NCI-H82 (cell line): Measurements from ENCODE around the gene ARL2.
"Not testable (repeated sequence)": the region's sequence is repeated elsewhere in the genome, so short reads cannot be mapped to it uniquely, and the experiment has no call there.

Experiments
- DNase-seq: peaks from one replicate; lab custom pipeline; 2025; lab: John Stamatoyannopoulos, UW

The ARL2 gene

DNA sequence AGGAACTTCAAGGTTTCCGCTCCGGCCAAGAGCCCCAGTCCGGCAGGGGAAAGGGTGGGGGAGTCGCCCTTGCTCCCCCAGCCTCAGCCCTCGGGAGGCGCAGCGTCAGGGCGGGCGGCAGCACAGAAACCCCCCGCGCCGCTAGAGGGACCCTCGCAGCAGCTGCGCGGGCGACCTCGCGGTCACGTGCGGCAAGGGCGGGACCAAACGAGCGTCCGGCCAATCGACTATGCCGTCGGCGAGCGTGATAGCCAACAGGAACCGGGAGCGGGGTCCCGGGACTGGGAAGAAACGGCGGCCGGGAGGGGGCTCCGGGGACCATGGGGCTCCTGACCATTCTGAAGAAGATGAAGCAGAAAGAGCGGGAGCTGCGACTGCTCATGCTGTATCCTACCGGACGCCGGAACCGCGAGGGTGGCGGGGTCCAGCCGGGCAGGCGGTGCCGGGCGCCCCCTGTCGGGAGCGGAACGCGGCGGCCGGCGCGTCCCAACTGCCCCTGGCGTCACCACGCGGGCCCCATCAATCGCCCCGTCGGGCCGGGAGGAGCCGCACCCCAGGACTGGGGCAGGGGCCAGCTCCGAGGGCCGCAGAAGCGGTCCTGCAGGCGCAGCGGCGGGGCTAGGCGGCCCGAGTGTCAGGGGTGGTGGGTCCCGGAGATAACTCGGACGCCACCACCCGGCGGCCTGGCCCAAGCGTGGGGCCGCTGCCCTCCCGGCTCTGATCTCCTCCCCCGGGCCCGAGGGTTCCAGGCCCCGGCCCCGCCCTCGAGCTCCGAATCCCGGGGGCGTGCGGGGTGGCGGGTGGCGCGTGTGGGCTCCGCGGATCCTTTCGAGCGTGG lies at the start of gene ARL2:
ARL2 (plus strand) TSS at position 273 of the 838 bp plus-strand sequence; CDS start at position 321, 48 bp downstream.
- peak; percentile 94 for DNase-seq

DNA sequence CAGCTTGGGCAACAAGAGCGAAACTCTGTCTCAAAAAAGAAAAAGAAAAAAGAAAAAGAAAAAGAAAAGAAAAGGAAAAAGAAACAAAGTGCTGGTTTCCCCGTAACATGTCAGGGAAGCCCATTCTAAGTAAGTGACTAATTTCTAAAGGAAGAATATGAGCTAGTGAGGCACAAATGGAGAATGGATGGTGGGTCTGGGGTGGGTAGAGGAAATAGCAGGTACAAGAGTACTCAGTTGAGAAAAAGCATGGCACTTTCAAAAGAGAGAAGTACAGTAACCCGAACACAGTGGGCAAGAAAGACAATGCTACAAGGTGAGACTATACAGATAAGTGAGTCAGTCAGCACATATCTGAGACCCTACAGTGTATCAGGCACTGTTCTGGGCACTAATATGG lies 46.6 kb upstream of the ARL2 start:
- no peak for DNase-seq

- peak; percentile 43 for DNase-seq
Observed at GRCh38 chr11:64969209-64969608, 44.8 kb upstream of the ARL2 start.

- no peak for DNase-seq
Observed at GRCh38 chr11:64970731-64971151, 43.2 kb upstream of the ARL2 start.

DNA sequence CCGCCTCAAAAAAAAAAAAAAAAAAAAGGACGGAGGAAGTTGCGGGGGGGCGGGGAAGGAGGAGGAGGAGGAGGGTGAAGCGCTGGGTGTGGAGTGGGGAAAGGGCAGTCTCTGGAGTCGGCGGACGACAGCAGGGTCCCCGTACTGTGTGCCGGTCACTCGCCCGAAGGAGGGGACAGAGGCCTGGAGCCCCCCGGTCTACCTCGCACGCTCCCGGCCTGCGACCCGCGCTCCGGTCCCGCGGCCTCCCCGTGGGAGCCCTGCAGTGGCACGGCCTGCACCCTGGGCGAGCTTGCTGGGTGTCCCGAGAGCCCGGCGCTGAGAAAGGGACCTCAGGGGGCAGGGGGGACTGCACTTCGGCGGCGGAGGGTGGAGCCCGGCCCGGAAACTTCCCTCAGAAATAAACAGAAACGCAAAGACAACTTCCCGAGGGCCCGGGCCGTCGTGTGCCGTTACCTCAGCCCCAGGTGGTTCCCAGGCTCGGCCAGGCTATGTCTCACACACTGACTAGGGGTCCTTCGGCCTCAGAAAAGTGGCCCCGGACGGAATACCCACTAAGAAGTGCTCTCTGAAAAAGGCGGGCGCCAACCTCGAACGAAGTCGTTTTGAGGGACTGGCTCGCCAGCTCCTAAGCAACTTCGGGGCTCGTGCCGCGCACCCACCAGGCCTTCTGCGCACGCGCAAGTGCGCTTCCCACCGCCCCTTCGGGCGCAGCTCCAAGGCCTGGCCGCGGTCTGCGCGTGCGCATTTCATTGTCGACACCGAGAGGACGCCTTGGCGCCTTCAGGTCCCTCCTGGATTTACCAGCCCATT lies 42.3 kb upstream of the ARL2 start, which contains the start of gene MAJIN:
MAJIN (minus strand) TSS at position 688 of the 813 bp plus-strand sequence. CDS start 12,703 bp downstream, outside the sequence.
- no peak for DNase-seq

GRCh38 chr11:64974124-64974523 lies 39.8 kb upstream of the ARL2 start:
- DNase-seq: no peak

DNA sequence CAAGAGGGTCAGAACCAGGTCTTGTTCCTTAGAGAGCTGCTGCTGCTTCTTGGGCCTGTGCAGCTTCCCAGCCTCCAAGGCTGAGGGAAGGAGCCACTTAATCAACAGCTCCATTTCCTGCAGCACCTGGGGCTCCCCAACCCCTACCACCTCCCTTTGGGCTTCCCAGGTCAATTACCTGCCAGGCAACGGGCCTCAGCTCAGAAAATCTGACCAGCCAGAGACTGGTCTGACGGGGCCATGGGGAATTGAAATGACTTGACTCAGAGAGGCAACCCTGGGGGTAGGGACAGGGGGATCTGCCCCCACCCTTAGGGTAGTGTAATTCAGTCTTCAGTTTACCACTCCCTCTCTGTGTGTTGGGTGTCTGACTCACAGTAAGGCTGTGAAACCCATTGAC lies 37.3 kb upstream of the ARL2 start:
- no peak for DNase-seq

- not testable (repeated sequence) for DNase-seq
Observed at GRCh38 chr11:64983339-64983738, 30.6 kb upstream of the ARL2 start.

GRCh38 chr11:64987998-64988854 lies 25.7 kb upstream of the ARL2 start:
- no peak for DNase-seq

DNA sequence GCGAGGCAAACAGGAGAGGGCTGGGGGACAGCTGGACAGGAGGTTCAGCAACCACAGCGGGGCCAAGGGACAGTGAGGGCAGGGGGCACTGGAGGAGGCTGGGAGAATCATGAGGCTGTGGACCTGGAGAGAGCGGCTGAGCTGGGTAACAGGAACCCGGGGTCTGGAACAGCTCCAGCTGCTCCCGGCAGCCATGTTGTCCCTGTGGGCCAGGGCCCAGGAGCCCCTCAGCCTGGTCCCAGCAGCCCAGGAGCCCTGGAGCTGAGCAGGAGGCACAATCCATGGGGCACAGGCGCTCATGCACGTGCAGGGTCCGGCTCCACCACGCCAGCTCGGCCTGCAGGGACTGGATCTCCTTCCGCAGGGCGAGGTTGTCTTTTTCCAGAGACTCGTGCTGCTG lies 24.5 kb upstream of the ARL2 start:
- DNase-seq: no peak

DNA sequence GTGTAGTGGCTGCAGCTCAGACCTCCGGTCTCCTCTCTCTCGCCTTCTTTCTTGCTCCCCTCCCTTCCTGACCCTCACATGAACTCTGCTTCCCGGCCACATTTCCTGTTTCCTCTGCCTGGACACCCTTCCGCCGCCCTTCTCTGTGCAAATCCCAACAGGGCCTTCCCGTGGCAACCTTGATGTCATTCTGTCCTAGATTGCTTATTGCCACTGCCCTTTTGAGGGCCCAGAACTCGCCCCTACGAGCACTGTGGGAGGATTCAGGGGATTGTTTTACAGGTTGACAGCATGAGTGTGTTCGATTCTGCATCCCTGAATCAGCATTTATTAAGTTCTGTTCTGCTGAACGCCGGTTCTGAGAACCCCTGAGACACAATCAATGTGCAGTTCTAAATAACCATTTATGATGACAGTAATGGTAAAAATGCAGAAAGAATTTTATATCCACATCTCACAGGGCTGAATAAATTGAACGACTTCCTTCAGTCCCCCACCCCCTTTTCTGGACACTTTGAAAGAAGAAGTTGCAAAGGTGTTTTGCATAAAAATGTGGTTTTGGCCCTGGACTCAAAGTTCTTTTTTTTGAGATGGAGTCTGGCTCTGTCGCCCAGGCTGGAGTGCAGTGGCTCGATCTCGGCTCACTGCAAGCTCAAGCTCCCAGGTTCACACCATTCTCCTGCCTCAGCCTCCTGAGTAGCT lies 23.6 kb upstream of the ARL2 start:
- no peak for DNase-seq

GRCh38 chr11:64994318-64994717 lies 19.6 kb upstream of the ARL2 start:
- DNase-seq: no peak

GRCh38 chr11:64996327-64996709 lies 17.6 kb upstream of the ARL2 start:
- DNase-seq: no peak

GRCh38 chr11:64996710-64997380 lies 17.1 kb upstream of the ARL2 start, which contains the start of gene BATF2:
Gene BATF2, minus strand, starts transcription at chr11:64996971. Its CDS starts 57 bp downstream, at chr11:64996914.
- peak; percentile 92 for DNase-seq

DNA sequence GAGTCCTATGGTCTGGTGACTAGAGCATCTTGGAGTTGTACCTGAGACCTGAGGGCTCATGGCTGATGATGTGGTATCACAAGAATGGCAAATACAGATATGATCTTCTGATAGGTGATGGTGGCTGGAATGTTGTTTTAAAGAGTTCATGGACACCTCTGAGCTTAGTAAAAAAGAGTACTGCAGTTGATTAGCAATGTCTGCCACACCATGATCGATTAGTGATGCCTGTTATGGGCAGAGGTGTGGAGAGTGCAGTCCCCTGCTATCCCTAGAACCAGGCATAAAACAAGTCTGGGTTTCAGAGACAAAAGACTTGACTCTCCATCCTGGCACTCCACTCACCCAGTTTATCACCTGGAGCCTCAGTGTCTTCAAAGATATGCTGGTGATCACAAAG lies 15.8 kb upstream of the ARL2 start:
- peak; percentile 23 for DNase-seq

- DNase-seq: no peak
Observed at GRCh38 chr11:64998690-64999431, 15.1 kb upstream of the ARL2 start.

GRCh38 chr11:64999478-64999877 lies 14.5 kb upstream of the ARL2 start:
- DNase-seq: no peak

DNA sequence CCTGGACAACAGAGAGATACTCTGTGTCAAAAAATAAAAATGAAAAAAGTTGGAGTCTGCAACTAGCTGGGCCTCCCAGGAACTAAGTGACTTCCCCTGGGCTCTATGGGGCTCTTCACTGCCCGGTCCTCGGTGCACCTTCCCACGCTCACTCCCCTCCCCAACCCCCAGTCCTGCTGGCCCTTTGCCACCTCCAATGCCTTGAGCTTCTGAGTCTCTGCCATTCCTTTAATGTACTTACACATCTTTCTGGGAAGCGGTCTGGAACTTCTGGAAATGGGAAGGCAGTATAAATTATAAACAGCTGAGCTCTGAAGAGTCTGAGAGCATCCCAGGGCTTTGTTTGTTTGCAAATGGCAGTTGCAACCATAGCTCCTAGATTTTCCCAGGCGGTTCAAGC lies 11.3 kb upstream of the ARL2 start:
- no peak for DNase-seq

DNA sequence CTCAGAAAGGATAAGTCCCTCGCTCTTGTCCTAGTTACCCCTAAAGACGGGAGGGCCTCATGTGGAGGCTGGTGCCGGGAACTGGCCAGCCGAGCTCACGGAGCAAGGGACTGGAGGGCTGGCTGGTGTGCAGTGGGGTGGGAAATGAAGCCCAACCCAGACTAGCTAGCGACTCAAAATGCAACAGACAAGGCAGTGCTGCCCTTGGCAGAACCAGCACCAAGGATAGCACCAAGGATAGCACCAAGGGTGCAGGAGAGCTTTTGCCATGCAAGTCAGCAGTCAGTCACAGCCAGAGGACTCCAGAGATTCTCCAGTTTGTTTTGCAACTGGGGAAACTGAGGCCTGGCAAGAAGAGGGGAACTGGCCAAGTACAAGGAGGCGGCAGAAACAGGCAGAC lies 10.7 kb upstream of the ARL2 start:
- no peak for DNase-seq

DNA sequence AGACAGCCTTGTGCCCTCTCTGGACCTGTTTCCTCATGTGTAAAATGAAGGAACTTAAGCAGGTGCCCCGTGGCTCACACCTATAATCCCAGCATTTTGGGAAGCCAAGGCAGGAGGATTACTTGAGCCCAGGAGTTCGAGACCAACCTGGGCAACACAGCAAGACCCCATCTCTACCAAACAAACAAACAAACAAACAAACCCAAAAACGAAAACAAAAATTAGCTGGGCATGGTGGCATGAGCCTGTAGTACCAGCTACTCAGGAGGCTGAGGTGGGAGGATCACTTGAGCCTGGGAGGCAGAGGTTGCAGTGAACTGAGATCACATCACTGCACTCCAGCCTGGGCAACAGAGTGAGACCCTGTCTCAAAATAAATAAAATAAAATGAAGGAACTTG lies 10.0 kb upstream of the ARL2 start:
- DNase-seq: not testable (repeated sequence)
